DMS114 treated with DMSO at 0.1 percent for 48 hours (cell line): ENCODE results near the gene ENPP5.
A peak's percentile ranks its signal among the peaks of the same experiment; 100 is the strongest.
"Not testable (repeated sequence)": the region's sequence is repeated elsewhere in the genome, so short reads cannot be mapped to it uniquely, and the experiment has no call there.

Experiments
- DNase-seq: peaks from one replicate; lab custom pipeline; 2025; ENCODE audit not compliant: unreplicated experiment; lab: John Stamatoyannopoulos, UW

ENPP5 gene

GRCh38 chr6:46175976-46176375, 5.2 kb upstream of the ENPP5 start:
- DNase-seq: no peak

- DNase-seq: no peak
Measured at GRCh38 chr6:46175446-46175845, 4.7 kb upstream of the ENPP5 start.

DNA sequence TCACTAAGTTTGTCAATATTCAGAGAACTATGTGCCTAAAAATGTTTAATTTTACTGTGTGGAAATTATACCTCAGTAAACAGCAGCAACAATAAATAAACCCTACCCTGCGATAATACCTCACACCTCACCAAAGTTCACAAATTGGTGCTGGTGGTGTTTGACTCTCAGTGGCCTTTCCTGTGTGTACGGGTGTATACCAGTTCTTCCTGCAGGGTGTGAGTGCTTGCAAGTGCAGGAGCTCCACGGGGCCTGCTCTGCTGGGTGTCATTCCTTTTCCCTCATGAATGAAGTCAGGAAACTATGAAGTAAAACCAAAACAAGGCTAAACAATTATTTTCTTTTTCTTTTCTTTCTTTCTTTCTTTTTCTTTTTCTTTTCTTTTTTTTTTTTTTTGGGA, 4.1 kb upstream of the ENPP5 start:
- DNase-seq: no peak

GRCh38 chr6:46172176-46172575, 1.4 kb upstream of the ENPP5 start:
- no peak for DNase-seq

- no peak for DNase-seq
Measured at GRCh38 chr6:46160102-46160501, 10.7 kb downstream of the ENPP5 start.

DNA sequence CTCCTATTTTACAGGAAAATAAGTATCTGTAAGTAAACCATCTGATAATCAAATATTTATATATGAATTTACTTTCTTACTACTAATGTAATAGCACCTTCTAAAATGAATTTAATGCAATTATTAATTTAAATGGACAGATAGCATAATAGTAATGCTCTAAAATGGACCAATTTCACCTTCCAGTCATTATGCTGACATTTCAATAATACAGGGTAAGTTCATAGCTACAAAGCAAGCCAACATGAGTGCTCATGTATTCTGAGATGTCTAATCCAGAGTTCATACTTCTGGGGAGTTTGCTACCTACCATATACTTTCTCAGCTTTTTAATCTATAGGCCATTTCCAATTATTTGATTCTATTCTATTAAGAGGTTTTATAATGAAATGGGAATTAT, 11.6 kb downstream of the ENPP5 start:
- DNase-seq: no peak

DNA sequence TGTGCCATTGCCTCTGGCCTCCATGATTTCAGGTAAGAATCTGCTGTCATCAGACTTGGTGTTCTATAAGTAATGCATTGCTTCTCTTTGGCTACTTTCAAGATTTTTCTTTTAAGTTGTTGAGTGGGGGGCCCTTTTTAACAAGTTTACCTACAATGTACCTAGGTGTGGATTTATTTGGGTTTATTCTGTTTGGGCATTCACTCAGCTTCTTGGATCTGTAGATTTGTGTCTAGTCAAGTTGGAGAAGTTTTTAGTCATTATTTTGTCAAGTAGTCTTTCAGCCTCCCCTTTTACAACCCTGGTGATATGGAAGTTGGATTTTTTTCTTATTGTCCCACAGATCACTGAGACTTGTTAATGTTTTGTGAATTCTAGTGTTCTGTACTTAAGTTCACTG, 14.1 kb downstream of the ENPP5 start:
- DNase-seq: no peak

GRCh38 chr6:46149066-46149465, 21.7 kb downstream of the ENPP5 start:
- DNase-seq: not testable (repeated sequence)

DNA sequence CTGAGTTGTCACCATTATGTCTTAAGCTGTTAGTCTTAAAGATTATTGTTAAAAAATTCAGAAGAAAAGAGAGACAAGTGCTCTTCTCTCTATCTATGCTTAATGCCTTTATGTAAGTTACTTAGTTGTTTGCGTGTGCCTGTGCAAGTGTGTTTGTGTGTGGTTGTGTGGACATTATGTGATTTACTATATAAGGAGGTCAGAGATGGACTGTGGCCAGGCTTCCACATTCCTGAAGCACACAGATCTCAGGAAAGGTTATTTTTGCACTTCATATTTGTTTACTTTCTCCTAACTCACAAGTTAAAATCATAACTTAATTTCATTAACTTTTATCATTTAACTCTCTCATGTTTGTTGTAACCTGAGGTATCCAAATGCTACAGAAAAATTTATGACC, 26.5 kb downstream of the ENPP5 start:
- DNase-seq: no peak

- no peak for DNase-seq
Measured at GRCh38 chr6:46138281-46138680, 32.5 kb downstream of the ENPP5 start.

DNA sequence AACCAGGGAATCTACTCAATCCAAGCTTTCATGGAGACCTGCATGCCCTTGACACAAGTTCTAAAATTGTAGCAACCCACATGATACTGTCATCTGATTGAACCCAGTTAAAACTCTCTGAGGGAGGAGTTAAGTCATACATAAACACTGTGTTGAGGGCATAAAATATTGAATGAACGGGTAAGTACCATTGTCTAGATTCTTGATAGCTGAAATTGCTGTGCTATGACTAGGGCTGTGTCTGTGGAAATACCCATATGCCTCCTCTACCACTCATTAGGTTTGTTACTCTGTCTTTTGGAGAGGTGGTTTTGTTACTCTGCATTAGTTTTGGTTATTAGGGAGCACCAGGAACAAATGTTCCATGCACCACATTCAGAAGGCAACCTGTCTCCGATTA, 33.4 kb downstream of the ENPP5 start:
- no peak for DNase-seq

GRCh38 chr6:46136831-46137230, 33.9 kb downstream of the ENPP5 start:
- no peak for DNase-seq

DNA sequence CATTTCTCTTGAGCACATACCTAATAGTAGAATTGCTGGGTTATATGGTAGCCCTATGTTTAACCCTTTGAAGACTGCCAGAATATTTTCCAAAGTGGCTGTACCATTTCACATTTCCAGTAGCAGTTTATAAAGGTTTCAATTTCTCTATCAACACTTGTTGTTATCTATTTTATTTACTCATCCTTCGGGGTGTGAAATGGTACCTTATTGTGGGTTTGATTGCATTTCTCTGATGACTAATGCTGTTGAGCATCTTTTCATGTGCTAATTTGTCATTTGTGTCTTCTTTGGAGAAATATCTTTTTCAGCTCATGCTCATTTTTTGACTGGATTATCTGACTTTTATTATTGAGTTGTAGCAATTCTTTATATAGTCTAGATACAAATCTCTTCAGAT, 35.6 kb downstream of the ENPP5 start:
- no peak for DNase-seq

DNA sequence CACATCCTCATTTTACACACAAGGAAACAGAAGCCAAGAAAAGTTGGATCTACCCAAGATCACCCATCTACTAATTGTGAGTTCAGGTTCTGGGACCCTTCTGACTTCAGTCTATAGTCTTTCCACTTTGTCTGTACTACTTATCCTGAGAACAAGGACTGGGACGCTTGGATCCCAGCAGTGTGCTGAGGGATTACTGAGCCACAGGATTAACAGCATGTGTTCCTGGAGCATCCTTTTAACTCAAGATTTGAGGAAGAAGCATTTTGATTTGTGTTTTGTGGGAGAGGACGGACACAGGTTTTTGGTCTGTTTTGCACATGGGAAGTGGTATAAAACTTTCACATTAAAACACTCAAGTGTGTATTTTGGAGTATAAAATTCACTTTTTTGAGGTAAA, 36.6 kb downstream of the ENPP5 start:
- DNase-seq: no peak

DNA sequence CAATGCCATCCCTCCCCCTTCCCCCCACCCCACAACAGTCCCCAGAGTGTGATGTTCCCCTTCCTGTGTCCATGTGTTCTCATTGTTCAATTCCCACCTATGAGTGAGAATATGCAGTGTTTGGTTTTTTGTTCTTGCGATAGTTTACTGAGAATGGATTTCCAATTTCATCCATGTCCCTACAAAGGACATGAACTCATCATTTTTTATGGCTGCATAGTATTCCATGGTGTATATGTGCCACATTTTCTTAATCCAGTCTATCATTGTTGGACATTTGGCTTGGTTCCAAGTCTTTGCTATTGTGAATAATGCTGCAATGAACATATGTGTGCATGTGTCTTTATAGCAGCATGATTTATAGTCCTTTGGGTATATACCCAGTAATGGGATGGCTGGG, 39.5 kb downstream of the ENPP5 start:
- DNase-seq: not testable (repeated sequence)

GRCh38 chr6:46130666-46131065, 40.1 kb downstream of the ENPP5 start:
- DNase-seq: peak; percentile 15

DNA sequence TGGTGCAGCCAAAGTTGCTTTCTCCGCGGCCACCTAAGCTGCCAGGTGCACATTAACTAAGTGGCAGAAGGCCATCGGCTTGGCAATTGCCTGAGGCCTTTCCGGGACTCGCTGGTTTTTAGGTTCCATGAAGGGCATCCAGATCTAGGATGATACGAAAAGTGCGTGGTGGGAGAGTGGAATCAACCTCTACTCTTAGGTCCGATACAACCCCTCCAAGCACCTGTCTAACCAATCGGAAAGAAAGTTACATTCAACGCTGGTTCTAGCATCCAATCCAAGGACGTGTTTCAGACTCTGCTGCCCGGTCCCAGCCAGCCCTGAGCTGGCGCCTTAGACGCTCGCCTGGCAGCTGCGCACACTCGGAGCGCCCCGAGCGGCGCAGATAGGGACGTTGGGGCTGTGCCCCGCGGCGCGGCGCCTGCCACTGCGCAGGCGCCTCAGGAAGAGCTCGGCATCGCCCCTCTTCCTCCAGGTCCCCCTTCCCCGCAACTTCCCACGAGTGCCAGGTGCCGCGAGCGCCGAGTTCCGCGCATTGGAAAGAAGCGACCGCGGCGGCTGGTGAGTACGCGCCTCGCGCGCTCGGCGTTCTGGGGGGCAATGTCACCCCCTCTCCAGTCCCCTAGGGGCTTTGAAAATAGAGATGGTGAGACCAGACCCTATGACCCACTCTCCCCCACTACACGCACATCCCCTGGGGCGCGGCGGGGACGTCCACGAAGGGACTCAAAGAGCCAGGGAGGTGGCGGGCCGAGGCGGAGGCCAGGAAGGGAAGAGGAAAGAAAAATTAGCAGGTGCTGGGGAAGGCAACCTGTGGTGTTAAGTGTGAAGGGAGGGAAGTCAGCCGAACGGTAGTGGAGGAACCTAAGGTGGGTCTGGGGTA, 40.9 kb downstream of the ENPP5 start, which contains the start of gene ENPP4:
Gene ENPP4 (plus strand): TSS at position 361 of the 883 bp plus-strand sequence. CDS start 9,595 bp downstream, outside the sequence.
- DNase-seq: peak; percentile 99

- peak; percentile 39 for DNase-seq
Measured at GRCh38 chr6:46129291-46129628, 41.5 kb downstream of the ENPP5 start.

DNA sequence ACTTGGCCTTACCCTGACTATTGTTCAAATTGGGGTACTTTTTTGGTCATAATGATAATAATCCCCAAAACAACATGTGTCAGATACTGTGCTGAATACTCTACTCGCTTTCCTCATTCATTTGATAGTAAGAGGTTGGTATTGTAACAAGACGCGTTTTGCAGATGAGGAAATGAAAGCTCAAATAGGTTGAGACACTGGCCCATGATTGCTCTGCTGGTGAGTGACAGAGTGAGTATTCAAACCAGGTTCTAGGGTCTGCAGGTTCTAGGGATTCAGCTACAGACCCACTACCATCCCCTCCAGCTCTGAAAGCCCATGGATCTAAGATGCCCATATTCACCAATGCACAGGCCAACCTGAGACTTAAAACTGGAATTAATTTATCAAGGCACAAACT, 42.3 kb downstream of the ENPP5 start:
- DNase-seq: no peak

- not testable (repeated sequence) for DNase-seq
Measured at GRCh38 chr6:46119679-46120078, 51.1 kb downstream of the ENPP5 start.

DNA sequence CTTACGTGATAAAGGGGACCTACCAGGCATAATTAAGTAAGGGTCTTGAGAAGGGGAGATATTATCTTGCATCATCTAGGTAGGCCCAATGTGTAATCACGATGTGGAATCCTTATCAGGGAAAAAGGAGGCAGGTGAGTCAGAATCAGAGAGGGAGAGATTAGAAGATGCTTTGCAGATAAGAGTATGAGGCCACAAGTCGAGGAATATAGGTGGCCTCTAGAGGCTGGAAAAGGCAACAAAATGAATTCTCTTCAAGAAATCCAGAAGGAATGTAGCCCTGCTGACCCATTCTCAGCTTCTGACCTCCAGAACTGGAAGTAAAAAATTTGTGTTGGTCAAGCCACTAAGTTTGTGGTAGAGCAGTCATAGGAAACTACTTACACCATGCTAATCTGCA, 51.9 kb downstream of the ENPP5 start:
- DNase-seq: no peak

- DNase-seq: no peak
Measured at GRCh38 chr6:46118157-46118556, 52.6 kb downstream of the ENPP5 start.

DNA sequence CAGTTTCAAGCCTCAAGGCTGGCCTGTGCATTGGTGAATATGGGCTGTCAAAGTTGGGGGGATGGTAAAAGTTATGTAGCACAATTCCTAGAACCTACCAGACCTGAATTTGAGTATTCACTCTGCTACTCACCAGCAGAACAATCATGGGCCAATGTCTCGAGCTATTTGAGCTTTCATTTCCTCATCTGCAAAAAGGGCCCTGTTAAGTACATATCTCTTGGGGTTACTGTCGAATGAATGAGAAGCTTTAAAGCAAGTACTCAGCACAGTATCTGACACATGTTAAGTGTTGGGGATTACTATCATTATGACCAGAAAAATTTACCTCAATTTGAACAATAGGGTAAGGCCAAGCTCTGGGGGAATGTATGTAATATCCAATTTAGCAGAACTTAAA, 54.5 kb downstream of the ENPP5 start:
- no peak for DNase-seq
